Type B pancreatic cell (in vitro differentiated cells): ENCODE results near the gene DENND1B. TPM values are rescaled to one million over a fixed set of nuclear protein-coding genes. Genes with fewer than 3 reads are reported as not detected.
A peak's percentile ranks its signal among the peaks of the same experiment; 100 is the strongest.
"Not testable (repeated sequence)": the region's sequence is repeated elsewhere in the genome, so short reads cannot be mapped to it uniquely, and the experiment has no call there.

Experiments
- DNase-seq: peaks from one replicate; pipeline ENCODE4 v3.0.0; 2021; ENCODE audit warnings: mixed read lengths; ENCODE audit not compliant: unreplicated experiment; ENCODE audit errors: extremely low spot score
- H3K27ac Mint-ChIP-seq: 2 replicates; pipeline ENCODE4 v1.8.0; 2021; ENCODE audit warnings: mild to moderate bottlenecking, mixed read lengths
- H3K27me3 Mint-ChIP-seq: 2 replicates; pipeline ENCODE4 v1.8.0; 2021; ENCODE audit warnings: mixed read lengths
- H3K36me3 Mint-ChIP-seq: 2 replicates; pipeline ENCODE4 v1.8.0; 2021; ENCODE audit warnings: mixed read lengths
- H3K4me1 Mint-ChIP-seq: one replicate; pipeline ENCODE4 v1.8.0; 2021; ENCODE audit warnings: mixed read lengths; ENCODE audit not compliant: unreplicated experiment
- H3K4me3 Mint-ChIP-seq: 2 replicates; pipeline ENCODE4 v1.8.0; 2021; ENCODE audit warnings: mild to moderate bottlenecking, mixed read lengths
- H3K9me3 Mint-ChIP-seq: 2 replicates; pipeline ENCODE4 v1.8.0; 2021; ENCODE audit warnings: mixed read lengths
- CTCF ChIP-seq: fragments of 200-600 bp; sonication (generic); conservative IDR thresholded peaks from 2 replicates; pipeline ENCODE4 v1.5.0; 2021; ENCODE audit warnings: antibody characterized with exemption, mild to moderate bottlenecking
- total RNA-seq: library from RNA; stranded (reverse); gene quantifications from 2 replicates; pipeline ENCODE4 v1.2.1, GENCODE V29; 2021; ENCODE audit warnings: low replicate concordance

The DENND1B gene
- total RNA-seq, 1 donor from 2014 or later, result 8.7 TPM

GRCh38 chr1:197521118-197521739 is 254.1 kb downstream of the DENND1B start:
- no peaks in the 10 kb centered on the region for H3K9me3 Mint-ChIP-seq
- H3K4me3 Mint-ChIP-seq, result no peak overlapping the region
- DNase-seq, result no peak
- H3K36me3 Mint-ChIP-seq, result no peaks in the 10 kb centered on the region
- peak; percentile 85 for TF ChIP-seq CTCF
- no peaks in the 10 kb centered on the region for H3K27me3 Mint-ChIP-seq
- no peaks in the 10 kb centered on the region for H3K4me1 Mint-ChIP-seq
- no peak overlapping the region for H3K27ac Mint-ChIP-seq

GRCh38 chr1:197519741-197520334 is 255.4 kb downstream of the DENND1B start:
- Mint-ChIP-seq H3K4me1 (no peaks in the 10 kb centered on the region), H3K9me3 (no peaks in the 10 kb centered on the region), H3K36me3 (no peaks in the 10 kb centered on the region), H3K27ac (no peak overlapping the region), H3K4me3 (no peak overlapping the region), H3K27me3 (no peaks in the 10 kb centered on the region)
- no peak for DNase-seq
- TF ChIP-seq CTCF, result peak; percentile 64

- Mint-ChIP-seq H3K9me3 (no peaks in the 10 kb centered on the region), H3K27me3 (no peaks in the 10 kb centered on the region), H3K36me3 (peaks cover 6% of the 10 kb centered on the region), H3K4me3 (no peak overlapping the region), H3K4me1 (no peaks in the 10 kb centered on the region), H3K27ac (no peak overlapping the region)
- no peak for TF ChIP-seq CTCF
- no peak for DNase-seq
These were observed 259.9 kb downstream of the DENND1B start for GRCh38 chr1:197515421-197515820.

- no peak for TF ChIP-seq CTCF
- Mint-ChIP-seq H3K9me3 (no peaks in the 10 kb centered on the region), H3K4me1 (no peaks in the 10 kb centered on the region), H3K27ac (no peak overlapping the region), H3K27me3 (no peaks in the 10 kb centered on the region), H3K36me3 (peaks cover 10% of the 10 kb centered on the region), H3K4me3 (no peak overlapping the region)
- DNase-seq, result no peak
These were observed 264.4 kb downstream of the DENND1B start for GRCh38 chr1:197510691-197511378.

GRCh38 chr1:197496722-197497121 is 278.6 kb downstream of the DENND1B start:
- Mint-ChIP-seq H3K27ac (no peak overlapping the region), H3K36me3 (no peaks in the 10 kb centered on the region), H3K4me3 (no peak overlapping the region), H3K9me3 (no peaks in the 10 kb centered on the region), H3K4me1 (no peaks in the 10 kb centered on the region), H3K27me3 (no peaks in the 10 kb centered on the region)
- TF ChIP-seq CTCF, result no peak
- DNase-seq, result no peak

- not testable (repeated sequence) for H3K36me3 Mint-ChIP-seq, H3K27ac Mint-ChIP-seq, H3K4me1 Mint-ChIP-seq, H3K27me3 Mint-ChIP-seq, H3K9me3 Mint-ChIP-seq, H3K4me3 Mint-ChIP-seq, DNase-seq
These were observed 283.8 kb downstream of the DENND1B start for GRCh38 chr1:197491505-197491904.
